ENCODE measurements around the gene LRRK2.

LRRK2 gene

DNA sequence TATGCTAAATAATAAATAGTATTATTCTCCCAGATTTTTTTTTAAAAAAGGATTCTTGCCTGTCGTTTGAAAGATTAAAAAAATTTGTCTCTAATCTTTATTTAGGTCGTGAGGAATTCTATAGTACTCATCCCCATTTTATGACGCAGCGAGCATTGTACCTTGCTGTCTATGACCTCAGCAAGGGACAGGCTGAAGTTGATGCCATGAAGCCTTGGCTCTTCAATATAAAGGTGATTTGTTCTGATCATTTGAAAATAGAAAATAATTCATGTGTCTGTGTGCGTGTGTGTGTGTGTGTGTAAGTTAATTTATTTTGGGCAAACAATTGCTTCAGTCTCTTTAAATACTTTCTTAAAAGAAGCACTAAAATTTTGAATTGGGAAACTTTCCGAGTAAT lies 84.2 kb downstream of the LRRK2 start:
- no peak overlapping the region for H3K4me3 ChIP-seq (ENCODE audit: low read depth, low read length)
- DNase-seq (ENCODE audit: low read depth) = no peak
- in situ Hi-C loops (cut with HindIII; ENCODE audit: low sequenced_read_pairs) = no loop called here
- TF ChIP-seq, protein P1, sequence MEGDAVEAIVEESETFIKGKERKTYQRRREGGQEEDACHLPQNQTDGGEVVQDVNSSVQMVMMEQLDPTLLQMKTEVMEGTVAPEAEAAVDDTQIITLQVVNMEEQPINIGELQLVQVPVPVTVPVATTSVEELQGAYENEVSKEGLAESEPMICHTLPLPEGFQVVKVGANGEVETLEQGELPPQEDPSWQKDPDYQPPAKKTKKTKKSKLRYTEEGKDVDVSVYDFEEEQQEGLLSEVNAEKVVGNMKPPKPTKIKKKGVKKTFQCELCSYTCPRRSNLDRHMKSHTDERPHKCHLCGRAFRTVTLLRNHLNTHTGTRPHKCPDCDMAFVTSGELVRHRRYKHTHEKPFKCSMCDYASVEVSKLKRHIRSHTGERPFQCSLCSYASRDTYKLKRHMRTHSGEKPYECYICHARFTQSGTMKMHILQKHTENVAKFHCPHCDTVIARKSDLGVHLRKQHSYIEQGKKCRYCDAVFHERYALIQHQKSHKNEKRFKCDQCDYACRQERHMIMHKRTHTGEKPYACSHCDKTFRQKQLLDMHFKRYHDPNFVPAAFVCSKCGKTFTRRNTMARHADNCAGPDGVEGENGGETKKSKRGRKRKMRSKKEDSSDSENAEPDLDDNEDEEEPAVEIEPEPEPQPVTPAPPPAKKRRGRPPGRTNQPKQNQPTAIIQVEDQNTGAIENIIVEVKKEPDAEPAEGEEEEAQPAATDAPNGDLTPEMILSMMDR (IDR thresholded peaks at IDR 0.05; ENCODE audit: low read depth, low read length, missing control alignments) = no peak

DNA sequence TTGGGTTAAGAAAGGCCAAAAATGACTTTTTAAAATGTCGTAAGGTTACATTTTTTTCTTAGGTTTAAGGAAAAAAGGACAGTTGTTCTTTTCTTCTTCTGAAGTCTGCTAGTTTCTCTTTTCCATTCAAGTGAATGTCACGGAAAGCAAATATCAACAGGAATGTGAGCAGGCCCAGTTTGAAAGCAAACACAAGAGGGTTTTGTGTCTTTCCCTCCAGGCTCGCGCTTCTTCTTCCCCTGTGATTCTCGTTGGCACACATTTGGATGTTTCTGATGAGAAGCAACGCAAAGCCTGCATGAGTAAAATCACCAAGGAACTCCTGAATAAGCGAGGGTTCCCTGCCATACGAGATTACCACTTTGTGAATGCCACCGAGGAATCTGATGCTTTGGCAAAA lies 85.4 kb downstream of the LRRK2 start:
- in situ Hi-C loops (cut with HindIII; ENCODE audit: low sequenced_read_pairs) = no loop called here

DNA sequence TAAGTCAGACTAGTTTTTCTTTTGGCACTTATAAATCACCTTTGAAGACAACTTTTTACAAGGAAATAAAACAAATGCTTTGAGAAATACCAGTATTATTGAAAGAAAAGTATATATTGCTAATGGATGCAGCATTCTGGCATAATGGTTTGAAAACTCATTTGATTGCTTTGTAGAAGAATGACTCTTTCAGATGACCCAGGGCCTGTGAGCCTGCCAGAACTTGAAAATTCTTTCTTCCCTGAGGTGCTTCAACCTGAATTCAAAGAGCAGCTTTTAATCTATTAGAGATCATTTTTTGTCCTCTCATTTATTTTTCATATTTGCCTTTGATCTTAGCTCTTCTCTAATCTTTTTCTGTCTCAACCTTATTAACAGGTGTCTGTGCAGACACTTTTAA lies 87.4 kb downstream of the LRRK2 start:
- in situ Hi-C loops (cut with HindIII; ENCODE audit: low sequenced_read_pairs) = no loop called here
- H3K4me3 ChIP-seq (ENCODE audit: low read depth, low read length) = no peak overlapping the region
- TF ChIP-seq, protein P1 (IDR thresholded peaks at IDR 0.05; ENCODE audit: low read depth, low read length, missing control alignments) = no peak
- no peak for DNase-seq (ENCODE audit: low read depth)

More for the DNA sequence above, 85.4 kb downstream of the LRRK2 start:
- no peak overlapping the region for H3K4me3 ChIP-seq (ENCODE audit: low read depth, low read length)
- DNase-seq (ENCODE audit: low read depth) = no peak
- TF ChIP-seq, protein P1 (IDR thresholded peaks at IDR 0.05; ENCODE audit: low read depth, low read length, missing control alignments) = no peak

DNA sequence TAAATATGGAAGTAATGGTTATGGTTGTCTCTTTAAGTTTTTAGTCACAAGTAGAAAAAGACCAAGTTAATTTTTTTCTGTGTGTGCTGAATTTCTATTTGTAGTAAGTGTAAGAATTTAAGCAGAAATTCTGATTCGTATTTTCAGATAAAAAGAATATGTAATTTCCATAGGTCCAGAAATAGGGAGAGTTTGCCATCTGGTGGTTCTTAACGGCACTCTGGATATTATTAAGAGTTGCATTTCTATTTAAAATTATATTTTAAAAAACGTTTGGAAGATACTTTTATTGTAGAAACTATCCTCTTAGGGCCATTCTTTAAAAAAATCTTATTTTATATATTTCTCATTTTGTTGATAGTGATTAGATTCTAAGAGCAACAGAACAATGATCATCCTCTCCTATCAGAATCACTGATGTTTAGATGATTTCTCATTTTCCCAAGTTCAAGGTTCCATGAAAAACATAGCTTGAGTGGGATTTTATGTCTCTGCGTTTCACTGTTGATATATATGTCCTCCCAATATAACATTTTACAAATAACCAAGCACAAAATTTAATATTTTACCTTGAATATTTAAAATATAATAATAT lies 88.3 kb downstream of the LRRK2 start:
- in situ Hi-C loops (cut with HindIII; ENCODE audit: low sequenced_read_pairs) = no loop called here
- H3K4me3 ChIP-seq (ENCODE audit: low read depth, low read length) = no peak overlapping the region
- TF ChIP-seq, protein P1 (IDR thresholded peaks at IDR 0.05; ENCODE audit: low read depth, low read length, missing control alignments) = peak; percentile 52
- peak; percentile 16 for DNase-seq (ENCODE audit: low read depth)

DNA sequence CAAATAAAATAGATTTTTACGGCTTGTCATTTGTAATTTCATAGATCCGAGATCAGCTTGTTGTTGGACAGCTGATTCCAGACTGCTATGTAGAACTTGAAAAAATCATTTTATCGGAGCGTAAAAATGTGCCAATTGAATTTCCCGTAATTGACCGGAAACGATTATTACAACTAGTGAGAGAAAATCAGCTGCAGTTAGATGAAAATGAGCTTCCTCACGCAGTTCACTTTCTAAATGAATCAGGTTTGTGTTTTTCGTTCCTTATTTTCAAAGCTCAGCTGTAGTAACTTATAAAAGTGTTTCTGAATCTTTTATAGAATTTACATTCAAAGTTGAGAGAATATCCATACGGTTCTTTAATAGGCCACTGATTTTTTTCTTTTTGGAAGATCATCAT lies 89.1 kb downstream of the LRRK2 start:
- in situ Hi-C loops (cut with HindIII; ENCODE audit: low sequenced_read_pairs) = no loop called here
- no peak overlapping the region for H3K4me3 ChIP-seq (ENCODE audit: low read depth, low read length)
- TF ChIP-seq, protein P1 (IDR thresholded peaks at IDR 0.05; ENCODE audit: low read depth, low read length, missing control alignments) = no peak
- DNase-seq (ENCODE audit: low read depth) = no peak

DNA sequence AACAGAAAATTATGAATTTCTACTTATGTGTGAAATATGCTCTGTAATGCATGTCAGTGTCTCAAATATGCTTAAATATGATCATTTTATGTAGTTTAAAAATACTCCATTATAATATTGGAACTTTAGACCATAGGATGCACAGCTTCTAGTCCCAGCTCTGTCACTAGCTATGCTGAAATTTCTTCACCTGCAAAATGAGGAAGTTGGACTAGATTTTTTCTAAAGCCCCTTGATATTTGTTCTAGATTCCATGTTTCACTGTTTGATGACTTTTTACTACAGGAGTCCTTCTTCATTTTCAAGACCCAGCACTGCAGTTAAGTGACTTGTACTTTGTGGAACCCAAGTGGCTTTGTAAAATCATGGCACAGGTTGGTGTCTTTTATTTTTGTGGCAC lies 90.1 kb downstream of the LRRK2 start:
- in situ Hi-C loops (cut with HindIII; ENCODE audit: low sequenced_read_pairs) = no loop called here
- H3K4me3 ChIP-seq (ENCODE audit: low read depth, low read length) = no peak overlapping the region
- TF ChIP-seq, protein P1 (IDR thresholded peaks at IDR 0.05; ENCODE audit: low read depth, low read length, missing control alignments) = no peak
- no peak for DNase-seq (ENCODE audit: low read depth)
